ENCODE results near the gene STK40. TPM values are rescaled to one million over a fixed set of nuclear protein-coding genes. Genes with fewer than 3 reads are reported as not detected.

Gene STK40
- total RNA-seq, 1 experiment from 2014 or later: 49.6 TPM

DNA sequence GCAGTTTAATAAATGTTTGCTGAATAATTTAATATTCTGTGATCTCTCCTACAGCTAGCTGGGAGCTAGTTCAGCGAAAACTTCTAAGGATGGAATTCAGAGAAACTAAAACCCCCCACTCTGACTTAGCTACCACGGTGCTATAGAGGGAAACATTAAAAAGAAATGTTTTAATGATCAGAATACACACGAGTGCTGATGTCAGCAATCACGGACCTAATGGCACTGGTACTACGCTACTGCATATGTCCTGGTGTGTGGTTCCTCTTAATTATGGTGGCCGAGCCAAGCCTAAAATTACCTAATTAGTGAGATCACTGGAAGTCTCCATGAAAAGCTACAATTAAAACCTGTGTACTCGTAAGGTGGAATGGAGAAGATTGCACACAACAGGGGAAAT lies 35.9 kb upstream of the STK40 start:
- no peak for DNase-seq (ENCODE audit: low read depth, low spot score)
- BruUV-seq (replicated peaks): no TSS peak
- Histone ChIP-seq H3K27ac (ENCODE audit: low read length) (no peak overlapping the region), H3K4me1 (ENCODE audit: control insufficient read depth, insufficient read depth, low read length) (peaks cover 3% of the 10 kb centered on the region), H3K4me3 (ENCODE audit: low read depth in 2 of 2, low read length in 2 of 2) (no peak overlapping the region), H3K9me3 (ENCODE audit: control insufficient read depth, insufficient read depth, low read depth, low read length) (no peaks in the 10 kb centered on the region), H3K27me3 (ENCODE audit: control insufficient read depth, insufficient read depth, low read length) (no peaks in the 10 kb centered on the region), H3K36me3 (ENCODE audit: control insufficient read depth, insufficient read depth, low read length) (no peaks in the 10 kb centered on the region)
- in situ Hi-C loops (cut with HindIII; ENCODE audit: low pct_unique_long_range_greater_than_20kb, low sequenced_read_pairs) (no loop called here), intact Hi-C loops (cut with micrococcal nuclease; ENCODE audit: unreplicated experiment) (loop anchor here (2.0 to 5.0 kb wide), 2 partner anchors 34 to 79 kb away; partner anchors contain the start of gene STK40)
- ATAC-seq: no peak
- TF ChIP-seq SIN3A (IDR thresholded peaks at IDR 0.05; ENCODE audit: borderline replicate concordance, insufficient read depth, low read depth, low read length) (no peak), POLR2AphosphoS5 (IDR thresholded peaks at IDR 0.05; ENCODE audit: low read depth, low read length) (no peak), TCF7L2 (IDR thresholded peaks at IDR 0.05; ENCODE audit: low read depth, low read length) (no peak)
- TF ChIP-seq, protein P1, sequence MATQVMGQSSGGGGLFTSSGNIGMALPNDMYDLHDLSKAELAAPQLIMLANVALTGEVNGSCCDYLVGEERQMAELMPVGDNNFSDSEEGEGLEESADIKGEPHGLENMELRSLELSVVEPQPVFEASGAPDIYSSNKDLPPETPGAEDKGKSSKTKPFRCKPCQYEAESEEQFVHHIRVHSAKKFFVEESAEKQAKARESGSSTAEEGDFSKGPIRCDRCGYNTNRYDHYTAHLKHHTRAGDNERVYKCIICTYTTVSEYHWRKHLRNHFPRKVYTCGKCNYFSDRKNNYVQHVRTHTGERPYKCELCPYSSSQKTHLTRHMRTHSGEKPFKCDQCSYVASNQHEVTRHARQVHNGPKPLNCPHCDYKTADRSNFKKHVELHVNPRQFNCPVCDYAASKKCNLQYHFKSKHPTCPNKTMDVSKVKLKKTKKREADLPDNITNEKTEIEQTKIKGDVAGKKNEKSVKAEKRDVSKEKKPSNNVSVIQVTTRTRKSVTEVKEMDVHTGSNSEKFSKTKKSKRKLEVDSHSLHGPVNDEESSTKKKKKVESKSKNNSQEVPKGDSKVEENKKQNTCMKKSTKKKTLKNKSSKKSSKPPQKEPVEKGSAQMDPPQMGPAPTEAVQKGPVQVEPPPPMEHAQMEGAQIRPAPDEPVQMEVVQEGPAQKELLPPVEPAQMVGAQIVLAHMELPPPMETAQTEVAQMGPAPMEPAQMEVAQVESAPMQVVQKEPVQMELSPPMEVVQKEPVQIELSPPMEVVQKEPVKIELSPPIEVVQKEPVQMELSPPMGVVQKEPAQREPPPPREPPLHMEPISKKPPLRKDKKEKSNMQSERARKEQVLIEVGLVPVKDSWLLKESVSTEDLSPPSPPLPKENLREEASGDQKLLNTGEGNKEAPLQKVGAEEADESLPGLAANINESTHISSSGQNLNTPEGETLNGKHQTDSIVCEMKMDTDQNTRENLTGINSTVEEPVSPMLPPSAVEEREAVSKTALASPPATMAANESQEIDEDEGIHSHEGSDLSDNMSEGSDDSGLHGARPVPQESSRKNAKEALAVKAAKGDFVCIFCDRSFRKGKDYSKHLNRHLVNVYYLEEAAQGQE (IDR thresholded peaks at IDR 0.05; ENCODE audit: insufficient read depth in 1 of 2, low read depth in 2 of 2, low read length in 1 of 2): no peak
- TF ChIP-seq, protein P2, sequence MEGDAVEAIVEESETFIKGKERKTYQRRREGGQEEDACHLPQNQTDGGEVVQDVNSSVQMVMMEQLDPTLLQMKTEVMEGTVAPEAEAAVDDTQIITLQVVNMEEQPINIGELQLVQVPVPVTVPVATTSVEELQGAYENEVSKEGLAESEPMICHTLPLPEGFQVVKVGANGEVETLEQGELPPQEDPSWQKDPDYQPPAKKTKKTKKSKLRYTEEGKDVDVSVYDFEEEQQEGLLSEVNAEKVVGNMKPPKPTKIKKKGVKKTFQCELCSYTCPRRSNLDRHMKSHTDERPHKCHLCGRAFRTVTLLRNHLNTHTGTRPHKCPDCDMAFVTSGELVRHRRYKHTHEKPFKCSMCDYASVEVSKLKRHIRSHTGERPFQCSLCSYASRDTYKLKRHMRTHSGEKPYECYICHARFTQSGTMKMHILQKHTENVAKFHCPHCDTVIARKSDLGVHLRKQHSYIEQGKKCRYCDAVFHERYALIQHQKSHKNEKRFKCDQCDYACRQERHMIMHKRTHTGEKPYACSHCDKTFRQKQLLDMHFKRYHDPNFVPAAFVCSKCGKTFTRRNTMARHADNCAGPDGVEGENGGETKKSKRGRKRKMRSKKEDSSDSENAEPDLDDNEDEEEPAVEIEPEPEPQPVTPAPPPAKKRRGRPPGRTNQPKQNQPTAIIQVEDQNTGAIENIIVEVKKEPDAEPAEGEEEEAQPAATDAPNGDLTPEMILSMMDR (IDR thresholded peaks at IDR 0.05): no peak
- ChIA-PET CTCF (interaction anchor here (0.5 to 1.1 kb wide), 3 partner anchors 13 to 79 kb away, joined by 3 to 6 read pairs (median 3); no protein-coding TSS in a partner anchor), POLR2A (no interaction called here)

DNA sequence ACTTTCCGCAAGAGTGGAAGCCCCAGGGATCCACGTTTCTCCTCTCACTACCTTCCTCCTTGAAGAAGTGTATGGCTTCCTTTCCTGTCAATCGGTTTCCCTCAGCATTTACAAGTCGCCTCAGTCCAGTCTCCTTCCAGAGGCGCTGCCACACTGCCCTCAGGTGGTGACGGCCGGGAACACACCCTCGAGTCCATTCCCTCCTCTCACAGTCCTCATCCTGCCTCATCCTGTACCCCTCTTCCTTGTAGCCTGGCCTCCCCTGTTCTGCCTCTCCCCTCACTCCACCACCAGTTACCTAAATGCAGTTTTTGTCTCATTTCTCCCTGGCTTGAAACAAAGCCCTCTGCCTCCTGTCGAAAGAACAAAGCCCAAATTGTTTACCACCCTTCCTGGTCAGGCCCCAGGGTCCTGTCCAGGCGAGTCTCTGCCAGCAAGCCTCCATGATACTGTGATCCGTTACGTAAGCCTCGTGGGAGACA lies 35.2 kb upstream of the STK40 start:
- TF ChIP-seq, protein P2 (IDR thresholded peaks at IDR 0.05): peak; percentile 97
- TF ChIP-seq, protein P1 (IDR thresholded peaks at IDR 0.05; ENCODE audit: insufficient read depth in 1 of 2, low read depth in 2 of 2, low read length in 1 of 2): no peak; a peak in 1 of 4 replicates
- Histone ChIP-seq H3K4me3 (ENCODE audit: low read depth in 2 of 2, low read length in 2 of 2) (no peak overlapping the region), H3K4me1 (ENCODE audit: control insufficient read depth, insufficient read depth, low read length) (peaks cover 3% of the 10 kb centered on the region), H3K27me3 (ENCODE audit: control insufficient read depth, insufficient read depth, low read length) (no peaks in the 10 kb centered on the region), H3K36me3 (ENCODE audit: control insufficient read depth, insufficient read depth, low read length) (no peaks in the 10 kb centered on the region), H3K9me3 (ENCODE audit: control insufficient read depth, insufficient read depth, low read depth, low read length) (no peaks in the 10 kb centered on the region), H3K27ac (ENCODE audit: low read length) (0 out of 2 replicates have a peak overlapping the region, but pooled peaks have one; percentile 25)
- intact Hi-C loops (cut with micrococcal nuclease; ENCODE audit: unreplicated experiment): loop anchor here (2.0 to 5.0 kb wide), 2 partner anchors 34 to 78 kb away; partner anchors contain the start of gene STK40
- ChIA-PET CTCF (interaction anchor here (0.7 to 1.1 kb wide), 2 partner anchors 31 to 78 kb away, joined by 3 read pairs; no protein-coding TSS in a partner anchor), POLR2A (no interaction called here)
- peak; percentile 83 for DNase-seq (ENCODE audit: low read depth, low spot score)
- BruUV-seq (replicated peaks): no TSS peak
- peak; percentile 98 for ATAC-seq
- in situ Hi-C loops (cut with HindIII; ENCODE audit: low pct_unique_long_range_greater_than_20kb, low sequenced_read_pairs): no loop called here

Data from Panc1 (cell line).